ENCODE measurements around the gene PLCH2. TPM values are rescaled to one million over a fixed set of nuclear protein-coding genes. Genes with fewer than 3 reads are reported as not detected.
A peak's percentile ranks its signal among the peaks of the same experiment; 100 is the strongest.

The PLCH2 gene
- total RNA-seq, 1 experiment from 2014 or later = 0.20 TPM

DNA sequence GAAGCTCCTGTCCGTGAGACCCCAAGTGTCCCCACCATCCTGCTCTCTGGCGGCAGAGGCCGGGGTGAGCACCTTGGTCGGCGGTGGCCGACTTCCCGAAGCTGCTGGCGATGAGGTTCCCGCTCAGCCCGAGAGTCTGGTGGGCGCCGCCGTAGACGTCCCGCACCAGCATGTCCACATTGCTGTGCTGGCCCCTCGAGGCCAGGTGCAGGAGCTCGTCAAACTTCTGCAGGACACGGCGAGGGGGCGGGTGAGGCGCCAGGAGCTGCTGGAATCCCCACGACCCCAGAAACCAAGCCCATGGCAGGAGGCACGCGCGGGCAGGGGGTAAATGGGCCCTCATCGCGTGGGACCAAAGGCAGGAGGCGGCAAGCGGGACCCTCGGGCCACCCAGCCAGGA is 43.6 kb downstream of the PLCH2 start:
- no peak for DNase-seq (ENCODE audit: low spot score)

DNA sequence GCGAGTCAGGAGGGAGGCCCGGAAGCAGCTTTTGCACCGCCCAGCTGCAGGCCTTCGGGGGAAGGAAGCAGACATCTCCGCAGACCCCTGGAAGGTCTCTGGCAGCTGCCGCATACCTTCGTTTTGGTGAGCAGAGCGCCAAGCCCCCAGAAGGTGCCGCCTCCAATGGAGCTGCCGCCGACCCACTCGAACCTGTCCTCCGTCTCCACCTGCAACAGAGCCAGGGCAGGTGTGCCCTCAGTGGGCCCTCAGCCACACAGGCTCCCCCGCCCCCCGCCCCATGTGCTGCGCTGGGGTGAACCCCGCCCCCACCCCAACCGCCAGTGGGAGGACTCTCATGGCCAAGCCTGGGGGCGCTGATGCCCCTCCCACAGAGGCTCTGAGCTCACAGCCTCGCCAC is 44.1 kb downstream of the PLCH2 start:
- in situ Hi-C loops (cut with HindIII; ENCODE audit: low sequenced_read_pairs) = loop anchor here (25.0 kb wide), 1 partner anchor 108 kb away; the partner anchor contains the start of gene PEX10

More for the DNA sequence above, 43.6 kb downstream of the PLCH2 start:
- in situ Hi-C loops (cut with HindIII; ENCODE audit: low sequenced_read_pairs) = loop anchor here (25.0 kb wide), 1 partner anchor 107 kb away; the partner anchor contains the start of gene PEX10

DNA sequence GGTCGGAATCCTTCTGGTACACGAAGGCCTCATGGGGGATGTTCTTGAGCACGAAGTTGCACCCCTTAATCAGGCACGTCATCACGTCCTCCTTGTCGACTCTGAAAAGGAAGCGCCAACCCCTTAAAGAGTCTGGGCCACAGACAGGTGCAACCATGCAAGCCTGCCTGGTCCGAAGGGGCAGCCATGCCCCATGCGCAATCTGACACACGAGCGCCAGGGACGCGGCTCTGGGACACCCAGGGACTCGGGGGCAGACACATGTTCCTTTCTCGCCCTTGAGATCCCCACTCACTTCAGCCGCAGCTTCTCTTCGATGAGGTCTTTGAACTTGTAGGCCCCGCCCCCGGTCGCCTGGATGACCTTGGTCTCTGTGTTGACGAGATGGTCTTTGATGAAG is 44.7 kb downstream of the PLCH2 start:
- no peak for DNase-seq (ENCODE audit: low spot score)
- in situ Hi-C loops (cut with HindIII; ENCODE audit: low sequenced_read_pairs) = loop anchor here (25.0 kb wide), 1 partner anchor 109 kb away; the partner anchor contains the start of gene PEX10

More for the DNA sequence above, 44.1 kb downstream of the PLCH2 start:
- DNase-seq (ENCODE audit: low spot score) = no peak

- DNase-seq (ENCODE audit: low spot score) = no peak
- in situ Hi-C loops (cut with HindIII; ENCODE audit: low sequenced_read_pairs) = loop anchor here (25.0 kb wide), 1 partner anchor 110 kb away; the partner anchor contains the start of gene PEX10
Observed at GRCh38 chr1:2522230-2522629, 46.1 kb downstream of the PLCH2 start.

DNA sequence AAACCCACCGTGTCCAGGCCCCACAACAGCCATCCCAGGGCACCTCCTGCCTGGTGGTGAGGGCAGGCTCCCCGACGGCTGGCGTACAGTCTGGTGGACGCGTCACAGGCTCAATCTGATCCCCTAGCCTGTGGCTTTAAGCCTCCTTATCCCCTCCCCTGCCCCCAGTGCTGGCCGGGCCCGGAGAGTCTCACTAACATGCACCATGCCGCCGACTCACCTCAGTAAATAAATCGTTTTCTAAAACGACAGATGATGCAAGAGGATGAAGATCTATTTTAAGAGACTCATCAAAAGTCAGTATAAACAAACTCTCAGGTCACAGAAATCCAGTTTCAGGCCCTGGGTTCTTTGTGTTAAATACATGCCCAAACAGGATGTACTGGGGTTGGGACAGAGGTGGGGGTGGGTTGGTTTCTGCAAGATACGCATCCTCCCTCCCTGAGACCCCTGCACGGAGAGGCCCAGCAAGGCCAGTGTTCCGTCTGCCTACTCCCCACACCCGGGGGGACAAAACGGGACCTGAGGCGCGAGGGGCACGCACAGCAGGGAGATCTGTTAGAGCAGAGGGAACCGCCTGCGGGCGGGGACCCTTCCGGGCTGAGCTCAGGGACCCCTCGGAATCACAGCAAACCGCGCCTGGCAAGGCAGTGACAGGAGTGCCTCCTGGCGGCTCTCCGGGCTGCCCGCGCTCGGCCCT is 47.3 kb downstream of the PLCH2 start:
- DNase-seq (ENCODE audit: low spot score) = no peak
- in situ Hi-C loops (cut with HindIII; ENCODE audit: low sequenced_read_pairs) = loop anchor here (25.0 kb wide), 1 partner anchor 111 kb away; the partner anchor contains the start of gene PEX10

- in situ Hi-C loops (cut with HindIII; ENCODE audit: low sequenced_read_pairs) = loop anchor here (25.0 kb wide), 1 partner anchor 112 kb away; the partner anchor contains the start of gene PEX10
- DNase-seq (ENCODE audit: low spot score) = no peak
Observed at GRCh38 chr1:2523891-2524609, 48.0 kb downstream of the PLCH2 start.

GRCh38 chr1:2525572-2525919 is 49.5 kb downstream of the PLCH2 start:
- DNase-seq (ENCODE audit: low spot score) = no peak
- in situ Hi-C loops (cut with HindIII; ENCODE audit: low sequenced_read_pairs) = no loop called here

GRCh38 chr1:2525920-2526823 is 50.1 kb downstream of the PLCH2 start, which contains the start of gene PANK4:
TSS of gene PANK4 (minus strand) at chr1:2526596. CDS start at chr1:2526587, 9 bp downstream.
- peak; percentile 92 for DNase-seq (ENCODE audit: low spot score)
- in situ Hi-C loops (cut with HindIII; ENCODE audit: low sequenced_read_pairs) = no loop called here

GRCh38 chr1:2526824-2527555 is 50.9 kb downstream of the PLCH2 start:
- no peak for DNase-seq (ENCODE audit: low spot score)
- in situ Hi-C loops (cut with HindIII; ENCODE audit: low sequenced_read_pairs) = no loop called here

DNA sequence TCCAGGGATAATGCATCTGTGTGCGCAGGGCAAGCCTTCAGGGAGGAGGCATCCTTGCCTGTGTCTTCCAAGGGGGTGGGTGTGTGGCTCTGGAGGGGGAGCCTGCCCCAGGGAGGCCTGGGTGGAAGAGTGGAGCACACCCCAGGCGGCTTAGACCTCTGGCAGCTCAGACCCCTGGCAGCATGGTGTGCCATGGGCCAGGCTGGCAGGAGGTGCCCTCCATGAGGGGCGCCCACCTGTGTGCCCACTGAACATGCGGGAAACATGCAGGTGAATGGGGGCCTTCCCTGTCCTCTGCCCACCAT is 51.4 kb downstream of the PLCH2 start:
- DNase-seq (ENCODE audit: low spot score) = no peak
- in situ Hi-C loops (cut with HindIII; ENCODE audit: low sequenced_read_pairs) = no loop called here

- peak; percentile 95 for DNase-seq (ENCODE audit: low spot score)
- in situ Hi-C loops (cut with HindIII; ENCODE audit: low sequenced_read_pairs) = no loop called here
Observed at GRCh38 chr1:2528016-2528415, 51.9 kb downstream of the PLCH2 start.

GRCh38 chr1:2528611-2528965 is 52.5 kb downstream of the PLCH2 start:
- in situ Hi-C loops (cut with HindIII; ENCODE audit: low sequenced_read_pairs) = no loop called here
- DNase-seq (ENCODE audit: low spot score) = no peak

DNA sequence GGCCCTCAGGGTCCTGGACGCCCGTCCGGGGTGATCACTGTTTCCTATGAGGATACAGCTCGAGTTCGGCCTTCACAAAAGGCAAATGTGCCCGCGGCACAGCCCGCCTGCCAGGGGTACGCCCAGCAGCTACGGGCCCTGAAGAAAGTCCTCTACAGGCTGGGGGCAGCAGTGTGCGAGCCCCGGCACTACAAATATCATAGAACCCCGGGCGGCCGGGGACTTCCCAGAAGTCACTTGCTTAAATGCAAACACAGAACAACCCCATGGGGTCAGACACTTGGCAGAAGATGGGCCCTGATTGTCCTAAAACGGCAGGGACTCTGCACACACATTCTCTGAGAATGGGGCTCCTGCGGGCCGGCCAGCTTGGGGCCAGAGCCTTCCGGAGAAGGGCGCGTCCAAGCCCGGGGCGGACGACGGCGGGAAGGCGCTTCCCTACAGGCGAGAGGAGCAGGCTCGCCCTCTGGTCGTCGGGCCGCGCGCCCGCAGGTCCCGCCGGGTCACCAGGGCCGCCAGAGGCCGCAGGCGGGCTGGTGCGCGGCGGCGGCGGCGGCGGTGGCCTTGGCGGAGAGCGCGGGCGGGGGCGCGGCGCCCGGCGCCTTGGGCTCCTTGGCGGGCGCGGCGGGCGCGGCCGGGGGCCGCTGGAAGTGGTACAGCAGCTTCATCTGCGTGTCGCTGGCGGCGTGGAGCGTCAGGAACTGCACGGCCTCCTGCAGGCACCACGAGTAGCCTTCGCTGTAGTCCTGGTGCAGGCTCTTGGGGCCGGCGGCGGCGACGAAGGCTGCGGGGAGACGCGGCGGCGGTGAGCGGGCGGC is 53.1 kb downstream of the PLCH2 start:
- DNase-seq (ENCODE audit: low spot score) = peak; percentile 50
- in situ Hi-C loops (cut with HindIII; ENCODE audit: low sequenced_read_pairs) = no loop called here

GRCh38 chr1:2529784-2530512 is 53.9 kb downstream of the PLCH2 start, which contains the start of gene HES5:
TSS of gene HES5 (minus strand) at chr1:2530263. CDS start at chr1:2530164, 99 bp downstream.
- DNase-seq (ENCODE audit: low spot score) = no peak
- in situ Hi-C loops (cut with HindIII; ENCODE audit: low sequenced_read_pairs) = no loop called here

DNA sequence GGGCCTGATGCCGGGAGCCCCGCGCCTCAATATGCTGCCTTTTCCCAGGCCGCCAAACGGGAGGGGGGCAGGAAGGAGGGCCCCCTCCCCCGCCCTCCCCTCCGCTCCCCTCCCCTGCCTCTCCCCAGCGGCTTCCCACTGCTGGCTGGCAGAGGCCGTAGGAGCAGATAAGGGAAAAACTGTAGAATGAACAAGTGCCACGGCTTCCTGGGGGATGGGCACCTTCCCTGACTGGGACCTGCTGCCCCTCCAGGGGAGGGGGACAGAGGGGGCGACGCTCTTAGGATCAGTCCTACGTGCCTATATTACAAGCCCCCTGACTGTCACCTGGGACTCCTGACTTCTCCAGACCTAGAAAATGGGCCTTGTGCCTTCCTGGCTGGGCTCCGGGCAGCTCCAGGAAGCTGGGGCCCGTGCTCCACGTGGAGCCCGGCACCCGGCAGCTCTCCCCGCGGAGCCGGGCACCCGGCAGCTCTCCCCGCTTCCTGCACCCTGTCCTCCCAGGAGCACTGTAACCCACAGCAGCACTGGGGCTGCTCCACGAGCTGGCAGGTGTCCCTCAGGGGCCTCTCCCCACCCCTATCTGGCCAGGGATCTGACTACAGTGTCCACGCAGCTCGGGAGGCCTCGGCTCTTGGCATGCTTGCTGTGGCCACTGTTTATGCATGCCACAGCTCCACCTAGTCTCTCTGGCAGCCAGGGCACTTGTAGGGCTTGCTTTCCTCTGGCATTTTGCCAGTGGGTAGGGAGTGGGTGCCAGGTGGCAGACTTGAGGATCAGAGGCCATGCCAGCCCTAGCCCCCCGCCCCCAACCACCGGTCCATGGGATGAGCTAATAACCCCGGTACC is 54.6 kb downstream of the PLCH2 start:
- peak; percentile 54 for DNase-seq (ENCODE audit: low spot score)
- in situ Hi-C loops (cut with HindIII; ENCODE audit: low sequenced_read_pairs) = no loop called here

- in situ Hi-C loops (cut with HindIII; ENCODE audit: low sequenced_read_pairs) = no loop called here
- DNase-seq (ENCODE audit: low spot score) = peak; percentile 75
Observed at GRCh38 chr1:2532485-2533160, 56.5 kb downstream of the PLCH2 start.

All from G401 (cell line).